Endothelial cell of umbilical vein (primary cell): ENCODE measurements around the gene CTBP2.

ENCODE experiments used
- FOS ChIP-seq: IDR thresholded peaks from 2 replicates; pipeline ENCODE4 v1.6.1; 2011; ENCODE audit warnings: mild to moderate bottlenecking, low read length, moderate library complexity, borderline replicate concordance; ENCODE audit not compliant: insufficient read depth
- JUN ChIP-seq: IDR thresholded peaks from 2 replicates; pipeline ENCODE4 v1.6.1; 2011; ENCODE audit warnings: borderline replicate concordance, low read depth; ENCODE audit not compliant: insufficient read length, insufficient read depth
- POLR2A ChIP-seq: IDR thresholded peaks from 2 replicates; pipeline ENCODE4 v1.6.1; 2012; ENCODE audit warnings: low read depth, mild to moderate bottlenecking, control low read depth, low read length

DNA sequence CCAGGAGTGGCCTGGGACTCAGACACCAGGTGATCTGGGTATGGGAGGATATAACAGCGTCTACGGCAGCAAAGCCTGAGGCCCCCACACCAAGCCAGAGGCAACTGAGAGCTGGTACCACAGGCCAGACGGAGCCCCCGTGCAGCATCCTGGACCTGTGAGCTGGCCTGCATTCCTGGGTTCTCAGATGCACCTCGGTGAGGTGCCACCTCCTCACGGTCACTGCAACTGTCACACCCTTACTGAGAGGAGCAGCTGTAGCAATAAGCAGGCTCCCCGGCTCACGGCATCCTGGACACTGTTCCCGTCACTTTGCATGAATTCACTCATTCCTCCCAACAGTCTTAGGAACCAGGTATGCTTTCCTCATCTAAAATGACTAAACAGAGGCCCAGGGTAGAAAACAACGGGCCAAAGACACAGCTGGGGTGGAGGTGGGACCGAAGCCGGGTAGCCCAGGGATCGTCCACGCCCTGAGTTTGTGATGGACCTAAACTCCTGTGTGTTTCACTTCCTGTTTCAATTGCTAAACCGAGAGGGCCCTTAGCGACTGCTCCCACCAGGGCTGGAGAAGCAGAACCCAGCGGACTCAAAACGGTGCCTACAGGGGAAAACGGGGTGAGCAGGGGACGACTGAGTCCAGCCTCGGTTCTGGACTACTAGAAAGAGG, 98.7 kb downstream of the CTBP2 start:
- TF ChIP-seq FOS (no peak), JUN (no peak), POLR2A (no peak)
